Measurements from ENCODE around the gene NELFA.

The NELFA gene

DNA sequence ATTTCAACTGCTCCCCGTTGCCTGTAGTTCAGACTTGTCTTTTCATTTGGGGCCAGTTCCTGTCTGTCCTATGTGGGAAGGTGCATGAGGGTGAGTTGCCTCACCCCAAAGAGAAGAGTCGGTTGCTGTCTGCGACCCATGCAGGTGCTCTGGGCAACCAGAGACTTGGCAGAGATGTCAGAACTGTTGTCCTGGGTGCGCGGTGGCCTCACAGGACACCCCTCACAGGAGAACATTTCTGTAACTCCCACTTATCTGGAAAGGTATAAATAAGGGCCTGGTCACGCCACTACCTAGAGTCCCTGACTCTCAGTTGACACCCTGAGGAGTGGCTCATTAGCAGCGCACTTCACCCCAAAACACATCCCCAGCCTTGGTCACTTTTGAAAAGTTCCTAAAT, 40.6 kb upstream of the NELFA start:
- no peaks in the 10 kb centered on the region for H3K27me3 ChIP-seq (ENCODE audit: insufficient read depth, low read depth, severe bottlenecking)
- H3K9me3 ChIP-seq (ENCODE audit: severe bottlenecking), result no peaks in the 10 kb centered on the region
- no peak for TF ChIP-seq CTCF (IDR thresholded peaks at IDR 0.05; ENCODE audit: low read depth, low read length)
- H3K36me3 ChIP-seq, result peaks cover 4% of the 10 kb centered on the region
- no peak overlapping the region for H3K27ac ChIP-seq
- H3K4me3 ChIP-seq (ENCODE audit: low read depth, low read length), result no peak overlapping the region
- DNase-seq, result no peak

DNA sequence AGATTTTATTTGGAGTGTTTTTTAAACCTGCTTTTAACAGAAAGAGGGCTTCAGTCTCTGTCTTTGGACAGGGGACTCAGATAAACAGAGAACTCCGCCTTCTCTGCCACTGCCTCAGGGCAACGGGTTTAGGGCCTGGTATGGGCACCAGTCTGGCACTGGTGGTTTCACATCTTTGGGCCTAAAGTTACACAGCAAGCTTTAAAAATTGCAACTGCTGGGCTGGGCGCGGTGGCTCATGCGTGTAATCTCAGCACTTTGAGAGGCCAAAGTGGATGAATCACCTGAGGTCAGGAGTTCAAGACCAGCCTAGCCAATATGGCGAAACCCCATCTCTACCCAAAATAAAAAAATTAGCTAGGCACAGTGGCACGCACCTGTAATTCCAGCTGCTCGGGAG, 40.1 kb upstream of the NELFA start:
- H3K9me3 ChIP-seq (ENCODE audit: severe bottlenecking), result no peaks in the 10 kb centered on the region
- no peak overlapping the region for H3K27ac ChIP-seq
- H3K36me3 ChIP-seq, result peaks cover 7% of the 10 kb centered on the region
- no peaks in the 10 kb centered on the region for H3K27me3 ChIP-seq (ENCODE audit: insufficient read depth, low read depth, severe bottlenecking)
- no peak for TF ChIP-seq CTCF (IDR thresholded peaks at IDR 0.05; ENCODE audit: low read depth, low read length)
- H3K4me3 ChIP-seq (ENCODE audit: low read depth, low read length), result no peak overlapping the region
- DNase-seq, result no peak

DNA sequence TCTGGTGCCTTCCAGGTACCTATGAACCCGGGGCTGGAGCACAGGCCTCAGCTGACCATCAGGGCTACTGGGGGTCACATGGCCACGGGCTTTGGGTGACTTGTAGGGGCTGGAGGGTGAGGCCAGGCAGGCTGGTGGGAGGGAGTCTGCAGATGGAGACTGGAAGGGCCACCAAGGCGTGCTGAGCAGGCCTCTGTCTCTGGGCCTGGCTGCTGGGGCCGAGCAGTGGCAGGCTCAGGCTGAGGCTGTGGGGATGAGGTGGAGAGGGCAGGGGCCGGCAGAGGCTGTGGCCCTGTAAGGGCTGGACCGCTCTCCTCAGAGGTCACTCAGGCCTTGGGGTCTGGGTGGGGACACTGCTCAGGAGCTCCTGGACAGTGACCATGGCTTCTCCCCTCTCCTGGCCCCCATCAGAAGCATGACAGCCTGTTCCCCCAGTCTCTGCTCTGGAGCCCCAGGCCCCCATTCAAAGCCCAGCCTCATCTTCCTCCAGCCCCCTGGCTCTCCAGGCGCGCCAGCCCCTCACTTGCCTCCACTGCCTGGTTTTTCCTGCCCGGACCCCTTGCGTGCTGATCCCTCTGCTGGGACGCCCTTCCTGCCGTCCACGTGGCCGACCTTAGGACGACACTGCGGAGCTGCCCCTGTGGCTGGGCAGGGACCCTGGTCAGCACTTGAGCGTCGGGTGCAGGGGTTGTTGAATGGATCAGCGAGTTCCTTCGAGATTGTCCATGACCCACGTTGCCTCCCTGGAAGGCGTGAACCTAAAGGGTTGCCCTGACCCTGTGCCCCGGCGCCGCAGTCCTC, 39.2 kb upstream of the NELFA start:
- TF ChIP-seq CTCF (IDR thresholded peaks at IDR 0.05; ENCODE audit: low read depth, low read length), result no peak
- peaks cover 7% of the 10 kb centered on the region for H3K36me3 ChIP-seq
- H3K27ac ChIP-seq, result no peak overlapping the region
- H3K27me3 ChIP-seq (ENCODE audit: insufficient read depth, low read depth, severe bottlenecking), result no peaks in the 10 kb centered on the region
- no peaks in the 10 kb centered on the region for H3K9me3 ChIP-seq (ENCODE audit: severe bottlenecking)
- DNase-seq, result no peak
- H3K4me3 ChIP-seq (ENCODE audit: low read depth, low read length), result no peak overlapping the region

DNA sequence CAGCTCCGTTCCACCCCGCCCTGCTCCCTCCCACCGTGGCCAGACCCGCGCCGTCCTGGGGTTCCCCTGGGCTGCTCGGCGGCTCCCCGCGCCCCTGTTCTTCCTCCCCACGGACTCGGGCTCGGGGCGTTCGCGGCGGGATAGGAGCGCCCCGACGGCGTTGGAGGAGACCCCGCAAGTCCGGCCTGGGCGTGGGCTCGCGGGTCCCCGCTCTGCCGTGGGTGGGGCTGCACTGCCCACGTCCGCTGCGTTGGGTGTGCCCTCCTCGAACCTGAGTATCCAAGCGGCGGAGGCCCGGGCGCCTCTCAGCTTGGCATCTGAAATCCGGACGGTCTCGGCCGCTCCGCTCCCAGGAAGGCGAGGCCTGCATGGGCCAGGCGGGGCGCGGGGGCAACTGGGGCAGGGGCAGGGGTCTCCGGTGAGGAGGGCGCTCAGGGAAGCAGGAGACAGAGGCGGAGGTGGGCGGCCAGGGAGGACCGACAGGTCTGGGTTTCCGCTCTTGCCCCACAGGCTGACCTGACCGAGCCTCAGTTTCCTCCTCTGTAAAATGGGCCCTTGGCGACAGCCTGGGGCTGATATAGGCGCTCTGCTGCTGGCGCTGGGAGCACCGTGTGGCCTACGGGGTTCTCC, 38.4 kb upstream of the NELFA start:
- peaks cover 7% of the 10 kb centered on the region for H3K36me3 ChIP-seq
- H3K9me3 ChIP-seq (ENCODE audit: severe bottlenecking), result no peaks in the 10 kb centered on the region
- H3K4me3 ChIP-seq (ENCODE audit: low read depth, low read length), result no peak overlapping the region
- DNase-seq, result no peak
- no peaks in the 10 kb centered on the region for H3K27me3 ChIP-seq (ENCODE audit: insufficient read depth, low read depth, severe bottlenecking)
- no peak for TF ChIP-seq CTCF (IDR thresholded peaks at IDR 0.05; ENCODE audit: low read depth, low read length)
- no peak overlapping the region for H3K27ac ChIP-seq

DNA sequence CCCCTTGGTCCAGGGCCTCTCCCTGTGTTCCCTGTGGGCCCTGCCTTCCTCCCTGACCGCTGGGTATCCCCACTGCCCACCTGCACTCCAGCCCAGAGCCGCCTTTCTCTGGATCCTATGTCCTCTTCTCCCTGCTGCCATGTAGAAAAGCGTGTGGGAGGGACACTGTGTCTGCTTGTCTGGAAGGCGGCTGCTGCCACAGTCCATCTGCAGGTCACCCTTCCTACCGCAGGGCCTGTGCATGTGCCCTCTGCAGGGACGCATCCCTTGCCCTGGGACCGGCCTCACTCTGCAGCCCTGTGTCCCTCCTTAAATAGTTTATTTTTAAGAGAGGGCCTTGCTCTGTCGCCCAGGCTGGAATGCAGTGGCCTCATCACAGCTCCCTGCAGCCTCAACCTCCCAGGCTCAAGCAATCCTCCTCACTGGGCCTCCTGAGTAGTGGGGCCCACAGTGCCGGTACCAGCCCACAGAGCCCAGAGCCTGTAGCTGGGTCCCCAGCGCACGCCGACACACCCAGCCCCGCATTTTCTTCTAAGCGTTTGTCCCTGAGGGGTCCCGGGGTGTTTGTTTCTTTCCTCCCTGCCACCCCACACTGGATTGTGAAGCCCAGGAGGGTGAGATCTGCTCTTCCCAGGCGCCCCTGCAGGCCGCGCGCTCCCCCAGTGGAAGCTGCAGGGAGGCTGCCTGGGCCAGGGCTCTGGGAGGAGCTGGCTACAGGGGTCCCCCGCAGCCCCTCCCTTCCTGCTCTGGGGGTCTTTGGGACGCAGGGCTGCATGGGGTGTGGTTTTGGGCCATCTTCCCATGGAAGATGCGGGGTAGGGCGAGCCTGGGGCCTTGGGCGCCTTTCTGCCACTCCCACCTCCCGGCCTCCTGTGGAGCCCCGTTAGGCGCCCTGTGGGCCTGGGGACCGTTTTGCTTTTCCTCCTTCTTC, 37.5 kb upstream of the NELFA start:
- Histone ChIP-seq H3K9me3 (ENCODE audit: severe bottlenecking) (no peaks in the 10 kb centered on the region), H3K36me3 (peaks cover 7% of the 10 kb centered on the region), H3K4me3 (ENCODE audit: low read depth, low read length) (no peak overlapping the region), H3K27ac (no peak overlapping the region), H3K27me3 (ENCODE audit: insufficient read depth, low read depth, severe bottlenecking) (peaks cover 3% of the 10 kb centered on the region)
- no peak for TF ChIP-seq CTCF (IDR thresholded peaks at IDR 0.05; ENCODE audit: low read depth, low read length)
- no peak for DNase-seq
